GM19438 (cell line): ENCODE results near the gene CYP27A1.
"Not testable (repeated sequence)": the region's sequence is repeated elsewhere in the genome, so short reads cannot be mapped to it uniquely, and the experiment has no call there.

Experiments
- ATAC-seq: cut with Tn5 transposase; IDR thresholded peaks from one replicate; pipeline ENCODE4 v1.9.1; 2021; ENCODE audit warnings: low read depth; ENCODE audit not compliant: unreplicated experiment

The CYP27A1 gene

GRCh38 chr2:218829868-218830451 is 48.0 kb downstream of the CYP27A1 start:
- no peak for ATAC-seq

- ATAC-seq = no peak
Observed at GRCh38 chr2:218830526-218831306, 48.8 kb downstream of the CYP27A1 start.

- ATAC-seq = no peak
Observed at GRCh38 chr2:218831378-218831990, 49.5 kb downstream of the CYP27A1 start, which contains the start of gene PRKAG3. Gene PRKAG3, minus strand, starts transcription at chr2:218831803.

- no peak for ATAC-seq
Observed at GRCh38 chr2:218832081-218832480, 50.1 kb downstream of the CYP27A1 start.

- ATAC-seq = no peak
Observed at GRCh38 chr2:218832520-218832919, 50.6 kb downstream of the CYP27A1 start.

GRCh38 chr2:218833023-218833609 is 51.2 kb downstream of the CYP27A1 start:
- ATAC-seq = no peak

GRCh38 chr2:218834685-218835084 is 52.7 kb downstream of the CYP27A1 start:
- no peak for ATAC-seq

GRCh38 chr2:218837495-218837894 is 55.5 kb downstream of the CYP27A1 start:
- no peak for ATAC-seq

GRCh38 chr2:218839430-218839829 is 57.5 kb downstream of the CYP27A1 start:
- no peak for ATAC-seq

- no peak for ATAC-seq
Observed at GRCh38 chr2:218839888-218840287, 57.9 kb downstream of the CYP27A1 start.

- ATAC-seq = not testable (repeated sequence)
Observed at GRCh38 chr2:218844334-218844733, 62.4 kb downstream of the CYP27A1 start.

- not testable (repeated sequence) for ATAC-seq
Observed at GRCh38 chr2:218846963-218847362, 65.0 kb downstream of the CYP27A1 start.

- ATAC-seq = no peak
Observed at GRCh38 chr2:218849721-218850120, 67.8 kb downstream of the CYP27A1 start.

- no peak for ATAC-seq
Observed at GRCh38 chr2:218850796-218851195, 68.8 kb downstream of the CYP27A1 start.

GRCh38 chr2:218851286-218851685 is 69.3 kb downstream of the CYP27A1 start:
- no peak for ATAC-seq

GRCh38 chr2:218852911-218853667 is 71.1 kb downstream of the CYP27A1 start:
- ATAC-seq = no peak

- ATAC-seq = no peak
Observed at GRCh38 chr2:218853766-218854165, 71.8 kb downstream of the CYP27A1 start.

- no peak for ATAC-seq
Observed at GRCh38 chr2:218854860-218855259, 72.9 kb downstream of the CYP27A1 start.

GRCh38 chr2:218855305-218856166 is 73.6 kb downstream of the CYP27A1 start:
- no peak for ATAC-seq
